Fibroblast of skin of left quadriceps (primary cell): ENCODE results near the gene PAX2.

ENCODE experiments used
- DNase-seq, 2 experiments: peaks; one replicate each; pipeline ENCODE4 v3.0.0-alpha.2; 2013; ENCODE audit warnings: low read depth in 2 of 2

Gene PAX2

GRCh38 chr10:100788002-100788903 is 42.9 kb downstream of the PAX2 start:
- no peak for DNase-seq

DNA sequence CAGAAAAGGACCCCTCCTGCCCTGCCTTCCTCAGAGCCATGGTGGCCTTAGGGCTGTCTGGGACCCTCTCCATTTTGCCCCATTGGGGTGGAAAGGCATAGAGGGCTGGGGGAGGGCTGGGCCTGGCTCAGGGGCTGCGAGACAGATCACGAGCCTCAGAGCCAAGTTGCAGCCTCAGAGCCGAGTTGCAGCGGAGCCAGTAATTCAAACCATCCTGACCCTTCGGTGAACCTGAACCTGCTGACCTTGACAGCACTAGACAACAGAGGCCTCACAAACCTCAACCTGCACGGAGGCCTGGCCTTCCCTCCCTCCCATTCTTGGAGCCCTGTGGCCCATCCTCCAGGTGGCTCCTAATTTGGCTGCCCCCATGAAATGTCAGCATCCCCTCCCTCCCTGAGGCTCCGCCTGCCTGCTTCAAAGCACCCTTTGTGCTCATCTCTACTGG is 45.4 kb downstream of the PAX2 start:
- DNase-seq = no peak

DNA sequence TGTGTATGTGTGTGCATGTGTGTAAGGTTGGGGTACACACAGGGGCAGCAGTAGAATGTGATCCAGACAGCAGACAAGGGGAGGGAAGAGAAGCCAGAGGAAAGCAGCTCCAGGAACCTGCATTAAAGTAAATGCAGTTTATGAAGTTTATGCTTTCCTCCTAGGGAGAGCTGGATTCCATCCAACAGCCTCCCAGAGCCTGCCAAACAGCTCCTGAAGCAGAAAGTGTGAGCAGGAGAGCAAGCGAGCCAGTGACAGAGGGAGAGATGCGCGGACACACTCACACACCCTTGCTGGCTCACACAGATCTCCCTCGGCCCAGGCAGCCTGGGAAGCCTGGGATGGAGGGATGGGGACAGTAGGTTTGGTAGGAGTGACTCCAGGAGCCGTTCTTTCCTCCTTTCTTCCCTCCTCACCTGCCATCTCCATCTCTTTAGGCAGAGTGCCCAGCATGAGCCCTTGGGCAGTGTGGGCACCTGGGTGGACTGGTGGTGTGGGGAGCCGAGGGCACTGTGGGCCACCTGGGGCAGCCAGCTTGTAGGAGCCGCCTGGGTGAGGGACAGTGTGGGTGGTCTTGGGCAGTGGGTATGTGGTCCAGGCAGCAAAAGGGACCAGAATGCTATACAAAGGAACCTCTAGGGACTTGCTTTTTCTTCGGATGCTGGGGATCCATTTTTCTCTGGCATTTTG is 46.1 kb downstream of the PAX2 start:
- no peak for DNase-seq

- no peak for DNase-seq
These were observed 47.2 kb downstream of the PAX2 start for GRCh38 chr10:100792574-100792973.

GRCh38 chr10:100793055-100793454 is 47.7 kb downstream of the PAX2 start:
- DNase-seq = no peak

- no peak for DNase-seq
These were observed 54.5 kb downstream of the PAX2 start for GRCh38 chr10:100799881-100800280.

DNA sequence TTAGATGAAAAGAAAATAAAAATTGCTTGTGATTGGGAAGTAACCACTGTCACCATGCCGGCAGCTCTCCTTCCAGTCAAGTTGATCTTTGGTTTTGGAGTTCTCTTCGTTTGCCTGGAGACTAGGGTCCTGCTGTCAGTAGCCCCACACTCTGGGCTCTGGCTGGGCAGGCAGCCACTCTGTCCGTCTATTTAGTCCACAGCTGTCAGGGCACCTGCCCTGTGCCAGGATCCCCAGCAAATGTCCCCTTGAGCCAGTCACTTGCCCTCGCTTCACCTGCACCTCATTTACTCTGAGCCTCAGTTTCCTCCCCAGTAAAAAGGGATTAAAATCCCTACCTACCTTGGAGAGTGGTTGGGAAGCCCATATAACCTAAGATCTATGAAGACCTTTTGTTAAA is 55.5 kb downstream of the PAX2 start:
- no peak for DNase-seq

DNA sequence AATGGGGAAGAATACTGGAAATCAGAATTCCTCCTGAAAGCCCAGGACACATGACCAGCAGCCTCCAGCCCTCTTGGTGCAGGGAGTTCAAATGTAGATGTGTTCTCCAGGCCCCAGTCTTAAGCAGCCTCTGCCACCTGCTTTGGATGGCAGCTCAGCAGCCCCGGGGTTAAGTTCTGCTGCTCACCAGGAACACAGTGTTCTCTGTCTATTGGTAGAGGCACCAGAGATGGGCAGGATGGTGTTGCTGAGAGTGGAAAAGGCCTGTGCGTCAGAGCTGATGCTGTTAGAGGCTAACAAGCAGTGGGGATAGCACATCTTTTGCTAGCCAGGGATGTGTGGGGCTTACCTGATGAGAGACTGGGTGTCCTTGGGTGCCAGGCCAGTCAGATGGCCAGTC is 56.8 kb downstream of the PAX2 start:
- DNase-seq = no peak

DNA sequence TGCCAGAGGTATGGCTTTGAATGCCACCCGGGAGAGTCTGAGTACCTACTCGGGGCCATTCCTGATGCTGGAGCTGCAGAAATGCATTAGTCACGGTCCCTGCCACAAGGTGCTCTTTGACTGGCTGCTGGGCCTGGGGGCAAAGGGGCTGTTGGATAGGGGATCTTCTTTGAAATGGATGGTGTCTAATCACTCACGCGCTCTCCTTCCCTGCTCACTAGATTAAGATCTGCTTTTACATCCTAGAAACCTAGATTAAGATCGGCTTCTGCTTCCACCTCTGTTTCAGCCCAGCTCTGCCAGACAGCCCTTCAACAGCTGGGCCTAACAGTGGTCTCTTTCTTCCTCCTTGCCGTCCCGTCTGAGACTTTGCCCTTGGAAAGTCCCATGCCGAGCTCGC is 57.2 kb downstream of the PAX2 start:
- DNase-seq = no peak

DNA sequence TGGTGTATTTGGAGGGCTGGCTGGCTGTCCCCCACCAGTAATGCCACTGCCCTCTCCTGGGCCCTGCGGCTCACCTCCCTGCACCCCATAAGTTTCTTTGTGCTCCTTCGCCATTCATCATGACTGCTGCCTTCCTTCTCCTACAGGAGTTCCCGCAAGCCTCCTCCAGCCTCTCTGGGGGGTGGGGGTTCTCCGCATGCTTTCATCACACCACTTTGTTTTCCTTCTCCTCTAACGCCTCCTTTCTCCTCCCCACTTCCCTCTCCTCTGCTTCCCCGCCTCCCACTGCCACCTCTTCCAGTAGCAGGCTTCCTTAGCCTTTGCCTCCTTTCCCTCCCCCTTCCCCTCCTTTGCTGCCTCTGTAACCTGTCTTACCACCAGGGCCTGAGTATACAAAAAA is 58.1 kb downstream of the PAX2 start:
- DNase-seq = no peak

GRCh38 chr10:100803908-100804307 is 58.5 kb downstream of the PAX2 start:
- no peak for DNase-seq

- no peak for DNase-seq
These were observed 60.4 kb downstream of the PAX2 start for GRCh38 chr10:100805543-100806355.

DNA sequence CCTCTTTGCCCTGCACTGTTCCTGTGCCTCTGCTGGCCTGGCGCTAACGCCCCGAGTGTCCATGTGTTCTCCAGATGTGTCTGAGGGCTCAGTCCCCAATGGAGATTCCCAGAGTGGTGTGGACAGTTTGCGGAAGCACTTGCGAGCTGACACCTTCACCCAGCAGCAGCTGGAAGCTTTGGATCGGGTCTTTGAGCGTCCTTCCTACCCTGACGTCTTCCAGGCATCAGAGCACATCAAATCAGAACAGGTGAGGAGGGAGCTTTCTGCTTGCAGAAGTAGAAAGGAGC is 60.9 kb downstream of the PAX2 start:
- no peak for DNase-seq

- DNase-seq = no peak
These were observed 62.0 kb downstream of the PAX2 start for GRCh38 chr10:100807241-100807951.

DNA sequence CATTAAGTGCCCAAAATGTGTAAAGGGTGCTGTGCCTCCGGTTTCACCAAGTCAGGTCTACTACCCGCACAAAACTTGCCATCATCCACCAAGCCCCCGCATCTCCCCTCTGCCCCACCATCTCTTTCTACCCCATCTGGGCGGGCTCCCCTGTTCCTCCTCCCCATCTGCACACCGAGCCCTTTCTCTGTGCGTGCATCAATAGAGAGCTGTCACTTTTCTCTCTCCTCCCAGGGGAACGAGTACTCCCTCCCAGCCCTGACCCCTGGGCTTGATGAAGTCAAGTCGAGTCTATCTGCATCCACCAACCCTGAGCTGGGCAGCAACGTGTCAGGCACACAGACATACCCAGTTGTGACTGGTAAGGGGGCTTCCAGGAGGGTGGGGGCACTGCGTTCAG is 63.5 kb downstream of the PAX2 start:
- DNase-seq = no peak

GRCh38 chr10:100810091-100810834 is 64.9 kb downstream of the PAX2 start:
- no peak for DNase-seq

- DNase-seq = no peak
These were observed 65.4 kb downstream of the PAX2 start for GRCh38 chr10:100810835-100811116.

DNA sequence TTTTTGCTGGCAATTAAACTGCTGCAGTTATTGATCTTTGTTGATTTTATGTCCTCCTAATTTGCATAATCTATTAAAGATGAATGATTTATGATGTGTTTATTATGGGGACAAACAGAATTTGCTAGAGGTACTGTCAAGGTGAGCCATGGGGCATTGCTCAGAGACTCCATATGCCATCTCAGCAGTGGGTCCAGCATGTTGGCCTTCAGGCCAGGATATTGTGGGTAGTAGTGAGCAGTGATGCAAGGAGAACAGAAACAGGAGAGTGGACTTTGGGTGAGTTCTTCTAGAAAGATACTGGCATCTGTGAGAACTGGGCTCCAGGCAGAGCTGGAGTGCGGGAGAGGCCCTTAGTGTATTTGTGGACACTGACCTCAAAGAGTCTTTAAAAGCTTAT is 65.9 kb downstream of the PAX2 start:
- no peak for DNase-seq

DNA sequence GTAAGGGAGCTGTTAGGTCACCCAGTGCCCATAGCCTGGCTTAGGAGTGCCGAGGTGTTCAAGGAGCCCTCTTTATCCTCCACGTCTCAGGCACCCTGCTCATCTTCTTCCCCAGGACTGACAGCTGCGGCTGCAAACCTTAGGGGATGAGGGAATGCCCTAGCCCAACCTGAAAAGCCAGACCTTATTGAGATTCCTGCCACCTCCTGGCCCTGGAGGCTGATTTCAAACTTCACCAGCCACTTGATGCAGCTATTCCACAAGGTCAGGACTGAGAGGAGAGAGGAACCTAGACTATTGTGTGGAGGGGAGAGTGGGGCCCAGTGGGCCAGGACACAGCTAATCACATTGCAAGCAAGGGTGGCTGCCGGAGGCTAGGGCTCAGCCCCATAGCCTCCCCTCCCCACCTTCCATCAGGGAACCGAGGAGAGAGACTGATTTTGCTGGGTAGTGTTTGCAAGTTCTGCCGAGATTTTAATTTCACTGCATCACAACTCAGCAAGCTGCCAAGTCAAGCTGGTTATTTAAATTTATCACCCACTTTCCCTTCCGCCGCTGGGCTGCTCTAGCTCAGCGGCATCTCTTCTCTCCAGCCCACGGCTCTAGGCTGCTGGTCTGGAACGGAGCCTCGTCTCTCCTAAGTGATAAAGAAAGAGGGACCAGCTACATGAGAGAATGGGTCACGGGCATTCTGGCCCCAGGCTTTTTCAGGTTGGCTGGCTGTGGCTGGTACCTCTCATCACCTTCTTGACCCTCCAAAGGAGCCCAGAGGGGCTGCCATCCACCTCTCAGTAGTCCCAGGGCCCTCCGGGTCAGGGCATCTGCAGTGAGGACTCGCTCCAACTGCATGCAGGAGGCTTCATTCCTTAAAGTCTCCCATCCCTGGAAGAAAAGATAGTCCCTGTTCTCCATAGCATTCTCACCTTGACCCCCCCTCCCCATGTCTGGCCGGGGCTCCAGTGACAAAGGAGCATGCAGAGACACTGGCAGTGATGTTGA is 66.7 kb downstream of the PAX2 start:
- DNase-seq = no peak

DNA sequence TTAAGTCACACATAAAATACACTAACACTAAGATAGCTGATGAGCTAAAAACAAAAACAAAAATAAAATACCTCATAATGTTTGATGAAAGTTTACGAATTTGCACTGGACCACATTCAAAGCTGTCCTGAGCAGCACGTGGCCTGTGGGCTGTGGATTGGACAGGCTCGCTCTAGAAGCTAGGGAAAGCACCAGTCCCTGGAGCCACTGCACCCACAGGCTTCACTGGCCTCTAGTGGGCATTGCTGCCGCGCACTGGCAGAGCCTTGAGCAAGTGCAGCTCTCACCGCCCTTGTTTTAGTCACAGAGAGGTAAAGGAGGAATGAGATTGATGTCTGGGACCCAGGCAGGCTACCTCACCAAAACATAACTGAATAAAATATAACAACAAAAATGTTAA is 67.6 kb downstream of the PAX2 start:
- DNase-seq = no peak
